ENCODE data around the gene TEKTIP1. TPM values are rescaled to one million over a fixed set of nuclear protein-coding genes. Genes with fewer than 3 reads are reported as not detected.

The TEKTIP1 gene
- total and polyA plus RNA-seq, 9 of the 15 experiments (the other 6 are each of a cell fraction or from before 2014, with no cell fraction given), result 0.66 TPM; not detected in 8

- TF ChIP-seq ETV1 (tag; conservative IDR thresholded peaks at IDR 0.05; ENCODE audit: low read depth) (no peak), ZNF408 (CRISPR knock-in tag; IDR thresholded peaks at IDR 0.05; ENCODE audit: low read depth) (no peak), TARDBP (IDR thresholded peaks at IDR 0.05) (no peak), ZNF79 (CRISPR knock-in tag; IDR thresholded peaks at IDR 0.05; ENCODE audit: low read depth) (no peak), ZNF41 (CRISPR knock-in tag; conservative IDR thresholded peaks at IDR 0.05) (no peak), ZNF3 (CRISPR knock-in tag; IDR thresholded peaks at IDR 0.05) (no peak), PKNOX1 (IDR thresholded peaks at IDR 0.05) (no peak), ZNF561 (CRISPR knock-in tag; conservative IDR thresholded peaks at IDR 0.05) (no peak), VEZF1 (CRISPR knock-in tag; IDR thresholded peaks at IDR 0.05) (no peak), CEBPG (CRISPR knock-in tag; IDR thresholded peaks at IDR 0.05) (no peak), CEBPG (tag; conservative IDR thresholded peaks at IDR 0.05 in 1 of 2, IDR thresholded peaks at IDR 0.05 in 1 of 2) (no peak), CBFA2T2 (conservative IDR thresholded peaks at IDR 0.05) (0 out of 2 replicates have a peak, but pooled peaks have one; percentile 7), ARHGAP35 (IDR thresholded peaks at IDR 0.05; ENCODE audit: partially characterized antibody) (peak; percentile 97), MLLT1 (IDR thresholded peaks at IDR 0.05) (no peak; a peak in 1 of 4 replicates), MYC (IDR thresholded peaks at IDR 0.05; ENCODE audit: low read depth, low read length) (no peak), MYC (CRISPR knock-in tag; IDR thresholded peaks at IDR 0.05; ENCODE audit: borderline replicate concordance, low read depth) (no peak), ARID2 (IDR thresholded peaks at IDR 0.05) (no peak), ZNF133 (CRISPR knock-in tag; IDR thresholded peaks at IDR 0.05) (no peak), FOXJ3 (CRISPR knock-in tag; IDR thresholded peaks at IDR 0.05) (no peak), EWSR1 (IDR thresholded peaks at IDR 0.05; ENCODE audit: borderline replicate concordance, low read depth, partially characterized antibody) (no peak), USF1 (CRISPR knock-in tag; IDR thresholded peaks at IDR 0.05) (no peak), RBBP5 (IDR thresholded peaks at IDR 0.05; ENCODE audit: borderline replicate concordance, insufficient read depth, low read length, poor library complexity, severe bottlenecking) (no peak), SMARCB1 (IDR thresholded peaks at IDR 0.05; ENCODE audit: insufficient read length, low read depth) (no peak), SP1 (CRISPR knock-in tag; IDR thresholded peaks at IDR 0.05) (peak; percentile 54; the same call in 1 of the 2 replicates), CHD2 (IDR thresholded peaks at IDR 0.05; ENCODE audit: low read depth, low read length) (no peak), SIN3A (IDR thresholded peaks at IDR 0.05; ENCODE audit: borderline replicate concordance in 2 of 2, control insufficient read depth in 1 of 2, low read depth in 2 of 2, low read length in 2 of 2) (no peak)
These were observed 17.5 kb downstream of the TEKTIP1 start (continued) for GRCh38 chr19:3556423-3556977.

Measured in K562 (cell line).